SIG-M5 (cell line): ENCODE results near the gene TRAPPC8.
A peak's percentile ranks its signal among the peaks of the same experiment; 100 is the strongest.

Source experiments
- DNase-seq: peaks from one replicate; lab custom pipeline; 2025; lab: John Stamatoyannopoulos, UW

Gene TRAPPC8

DNA sequence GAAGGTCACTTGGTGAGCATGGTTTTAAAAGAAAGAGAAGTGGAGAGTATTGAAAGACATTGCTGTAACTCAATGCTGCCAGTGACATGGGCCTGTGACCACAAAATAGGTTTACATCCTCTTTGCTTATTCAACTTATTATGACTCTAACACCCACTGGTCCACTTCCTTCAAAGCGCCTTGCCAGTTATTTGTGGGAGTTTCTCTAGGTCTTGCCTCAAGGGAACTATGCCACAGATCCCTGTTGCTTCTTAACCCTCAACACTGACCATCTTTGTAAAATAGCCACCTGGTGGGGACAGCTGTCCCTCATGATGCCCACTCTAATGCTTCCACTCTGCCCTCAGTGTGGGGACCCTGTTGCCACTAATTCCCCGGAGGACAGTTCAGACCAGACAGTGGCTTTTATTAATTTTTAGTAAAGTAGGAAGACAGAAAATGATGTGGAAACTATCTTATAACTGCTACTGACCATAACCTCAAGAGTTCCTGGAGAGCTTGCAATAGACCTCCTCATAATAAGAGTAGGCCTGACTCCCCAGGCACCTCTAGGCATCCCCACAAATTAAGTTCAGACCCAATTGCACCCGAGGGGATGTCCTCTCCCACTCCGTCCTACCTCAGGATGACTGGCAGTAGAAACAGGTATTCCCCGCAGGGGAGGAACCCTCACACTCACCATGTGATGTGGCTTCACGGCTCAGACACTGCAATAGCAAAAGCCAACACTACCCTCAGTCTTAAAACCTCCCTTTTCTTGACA lies 150.9 kb downstream of the TRAPPC8 start:
- DNase-seq = peak; percentile 72

DNA sequence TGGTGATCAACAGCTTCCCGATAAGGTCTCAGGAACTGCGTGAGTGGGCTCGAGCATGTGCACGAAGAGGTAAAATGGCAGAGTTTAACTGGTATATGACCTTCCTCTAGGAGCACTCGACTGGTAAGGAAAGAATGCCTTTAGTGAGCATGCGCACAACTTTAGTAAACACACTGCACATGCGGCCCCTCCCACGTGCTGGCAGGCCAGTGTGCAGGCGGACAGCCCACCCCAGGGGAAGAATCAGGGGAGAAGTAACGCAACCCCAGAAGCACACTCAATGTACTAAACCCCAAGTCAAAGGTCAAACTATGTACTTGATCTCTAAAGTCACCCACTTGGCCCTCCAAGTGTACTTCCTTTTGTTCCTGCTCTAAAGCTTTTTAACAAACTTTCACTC lies 153.5 kb downstream of the TRAPPC8 start:
- no peak for DNase-seq

- DNase-seq = no peak
Observed at GRCh38 chr18:31783059-31783458, 159.9 kb downstream of the TRAPPC8 start.
